Mesenteric fat pad (tissue), 1 donor: ENCODE measurements around the gene CSF1R. TPM values are rescaled to one million over a fixed set of nuclear protein-coding genes. Genes with fewer than 3 reads are reported as not detected.

Experiments
- DNase-seq: peaks from one replicate; pipeline ENCODE4 v3.0.0-alpha.2; 2020; ENCODE audit warnings: low spot score
- long read RNA-seq: library from polyadenylated mRNA; unstranded; transcript quantifications from one replicate; pipeline ENCODE4 v2.0.0, GENCODE V29; 2020
- total RNA-seq: library from RNA; stranded (reverse); fragmentation: NEBNext Ultra II Directional; extraction: Animal tissue kit (Norgen Biotek cat#: 25700); gene quantifications from one replicate; pipeline ENCODE4 v1.2.1, GENCODE V29; 2021
- donor health status: DM: yes; HTN: yes; CAD: no.

The CSF1R gene
- total RNA-seq = 58.6 TPM
- long read RNA-seq, partial matches to known transcripts = 30 of 35 reads
- long read RNA-seq, other reads (novel, unspliced or antisense) = 4 of 35 reads

GRCh38 chr5:150085950-150086715 lies at the start of gene CSF1R:
CSF1R (minus strand) TSS chr5:150086554; CDS start chr5:150086427, 127 bp downstream.
- no peak for DNase-seq

GRCh38 chr5:150135557-150136304 lies 49.4 kb upstream of the CSF1R start:
- no peak for DNase-seq

- no peak for DNase-seq
Observed at GRCh38 chr5:150134198-150134588, 47.8 kb upstream of the CSF1R start.

GRCh38 chr5:150133581-150134197 lies 47.3 kb upstream of the CSF1R start:
- no peak for DNase-seq

GRCh38 chr5:150132740-150133139 lies 46.4 kb upstream of the CSF1R start:
- no peak for DNase-seq

GRCh38 chr5:150131978-150132694 lies 45.8 kb upstream of the CSF1R start:
- DNase-seq = no peak

GRCh38 chr5:150131461-150131860 lies 45.1 kb upstream of the CSF1R start:
- no peak for DNase-seq

- no peak for DNase-seq
Observed at GRCh38 chr5:150130493-150130922, 44.2 kb upstream of the CSF1R start.

- no peak for DNase-seq
Observed at GRCh38 chr5:150129813-150130492, 43.6 kb upstream of the CSF1R start.

- no peak for DNase-seq
Observed at GRCh38 chr5:150129454-150129812, 43.1 kb upstream of the CSF1R start.

- no peak for DNase-seq
Observed at GRCh38 chr5:150126921-150127265, 40.5 kb upstream of the CSF1R start.

GRCh38 chr5:150126199-150126920 lies 40.0 kb upstream of the CSF1R start:
- no peak for DNase-seq

- DNase-seq = no peak
Observed at GRCh38 chr5:150125334-150125733, 39.0 kb upstream of the CSF1R start.

- no peak for DNase-seq
Observed at GRCh38 chr5:150124596-150124995, 38.2 kb upstream of the CSF1R start.

GRCh38 chr5:150124111-150124557 lies 37.8 kb upstream of the CSF1R start:
- no peak for DNase-seq

GRCh38 chr5:150123542-150123941 lies 37.2 kb upstream of the CSF1R start:
- DNase-seq = no peak

GRCh38 chr5:150122536-150123481 lies 36.5 kb upstream of the CSF1R start:
- peak; percentile 73 for DNase-seq

- DNase-seq = peak; percentile 85
Observed at GRCh38 chr5:150122158-150122510, 35.8 kb upstream of the CSF1R start.
